GM23248 (cell line): ENCODE data around the gene ABLIM2. TPM values are rescaled to one million over a fixed set of nuclear protein-coding genes. Genes with fewer than 3 reads are reported as not detected.

Experiments
- DNase-seq: peaks from one replicate; pipeline ENCODE4 v3.0.0-alpha.2; 2015
- H2AFZ ChIP-seq: fragments of 200-600 bp; sonication (generic); 2 replicates; pipeline ENCODE4 v1.6.1; 2016; ENCODE audit warnings: antibody characterized with exemption
- H3F3A ChIP-seq: fragments of 200-600 bp; sonication (generic); 2 replicates; pipeline ENCODE4 v1.6.1; 2016; ENCODE audit warnings: mild to moderate bottlenecking, antibody characterized with exemption, mixed run types; ENCODE audit not compliant: insufficient read depth
- H3K27ac ChIP-seq: fragments of 200-600 bp; sonication (generic); 2 replicates; pipeline ENCODE4 v1.5.1; 2016; ENCODE audit warnings: mild to moderate bottlenecking
- H3K27me3 ChIP-seq: fragments of 200-600 bp; sonication (generic); replicated peaks from 2 replicates; pipeline ENCODE4 v1.6.1; 2016; ENCODE audit warnings: mild to moderate bottlenecking; ENCODE audit not compliant: insufficient read depth
- H3K36me3 ChIP-seq: fragments of 200-600 bp; sonication (generic); 2 replicates; pipeline ENCODE4 v1.6.1; 2016; ENCODE audit warnings: low read depth, mild to moderate bottlenecking
- H3K4me1 ChIP-seq: fragments of 200-600 bp; sonication (generic); 2 replicates; pipeline ENCODE4 v1.6.1; 2016; ENCODE audit warnings: mild to moderate bottlenecking; ENCODE audit not compliant: insufficient read depth
- H3K4me2 ChIP-seq: fragments of 200-600 bp; sonication (generic); one replicate; pipeline ENCODE4 v1.6.1; 2016; ENCODE audit warnings: mild to moderate bottlenecking; ENCODE audit not compliant: unreplicated experiment
- H3K4me3 ChIP-seq: fragments of 200-600 bp; sonication (generic); 2 replicates; pipeline ENCODE4 v1.5.1; 2016; ENCODE audit warnings: mild to moderate bottlenecking
- H3K79me2 ChIP-seq: fragments of 200-600 bp; sonication (generic); 2 replicates; pipeline ENCODE4 v1.6.1; 2016; ENCODE audit warnings: mild to moderate bottlenecking; ENCODE audit not compliant: insufficient read depth
- H3K9ac ChIP-seq: fragments of 200-600 bp; sonication (generic); 2 replicates; pipeline ENCODE4 v1.6.1; 2016; ENCODE audit warnings: mild to moderate bottlenecking
- H3K9me2 ChIP-seq: fragments of 200-600 bp; sonication (generic); 2 replicates; pipeline ENCODE4 v1.6.1; 2016; ENCODE audit warnings: mixed run types, mild to moderate bottlenecking, moderate library complexity; ENCODE audit not compliant: insufficient read depth
- H3K9me3 ChIP-seq: fragments of 200-600 bp; sonication (generic); one replicate; pipeline ENCODE4 v1.6.1; 2017; ENCODE audit warnings: low read depth
- H4K20me1 ChIP-seq: fragments of 200-600 bp; sonication (generic); 2 replicates; pipeline ENCODE4 v1.6.0; 2016; ENCODE audit not compliant: insufficient read depth
- EZH2 ChIP-seq: fragments of 200-600 bp; sonication (generic); IDR thresholded peaks from 2 replicates; pipeline ENCODE4 v1.6.1; 2018; ENCODE audit warnings: antibody characterized with exemption, mild to moderate bottlenecking; ENCODE audit not compliant: insufficient read depth, poor library complexity, severe bottlenecking
- EZH2phosphoT487 ChIP-seq: fragments of 200-600 bp; sonication (generic); IDR thresholded peaks from 2 replicates; pipeline ENCODE4 v1.6.1; 2018; ENCODE audit warnings: antibody characterized with exemption, moderate library complexity, mild to moderate bottlenecking, low read depth; ENCODE audit not compliant: insufficient read depth
- WGBS, 2 experiments: methylation state at CpG; one replicate each; pipeline ENCODE4 v1.1.6; 2015 to 2017; ENCODE audit warnings: low lambda C conversion rate in 2 of 2, low coverage in 1 of 2; ENCODE audit errors: missing lambda C conversion rate in 2 of 2; 5-methylcytosine and 5-hydroxymethylcytosine counted together
- in situ Hi-C: fragments of 300-500 bp; cut with MboI; formaldehyde crosslinking; loops from 2 replicates; pipeline ENCODE4 v1.15.0; 2020
- polyA plus RNA-seq: library from polyadenylated mRNA; unstranded; fragments of >200 nt; fragmentation: Nextera tagmentation; extraction: Ambion mirVana; gene quantifications from 2 replicates; pipeline ENCODE4 v1.2.1, GENCODE V29; 2016
- total RNA-seq: library from RNA; depleted of rRNA; stranded (reverse); fragments of >200 nt; shearing (Covaris generic); gene quantifications from 2 replicates; pipeline ENCODE4 v1.2.3, GENCODE V29; 2014

ABLIM2 gene
- total and polyA plus RNA-seq, 2 experiments from 2014 or later = not detected

DNA sequence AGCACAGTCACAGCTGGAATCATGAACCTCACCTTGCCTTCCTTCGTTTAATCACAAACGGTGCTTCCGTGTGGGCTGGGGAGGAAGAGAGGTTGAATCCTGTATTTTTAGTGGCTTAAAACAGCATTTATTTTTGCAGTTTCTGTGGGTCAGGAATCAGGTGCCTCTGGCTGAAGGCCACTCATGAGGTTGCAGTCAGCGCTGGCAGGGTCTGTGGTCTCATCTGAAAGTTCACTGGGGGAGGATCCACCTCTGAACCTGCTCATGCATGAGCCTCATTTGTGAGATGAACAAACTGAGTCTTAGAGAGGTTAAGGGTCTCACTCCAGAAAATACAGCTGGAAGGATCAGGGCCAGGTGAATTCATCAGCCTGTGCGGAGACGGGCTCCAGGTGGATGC is 17.1 kb upstream of the ABLIM2 start:
- Histone ChIP-seq H3K9me3 (no peaks in the 10 kb centered on the region), H3K27ac (no peak overlapping the region), H3K9ac (no peak overlapping the region), H3K36me3 (no peaks in the 10 kb centered on the region), H3K79me2 (no peaks in the 10 kb centered on the region), H3F3A (no peaks in the 10 kb centered on the region), H3K27me3 (peaks cover 11% of the 10 kb centered on the region; the same call in 1 of the 2 replicates), H3K4me2 (no peak overlapping the region), H2AFZ (no peak overlapping the region), H3K9me2 (no peaks in the 10 kb centered on the region), H3K4me1 (no peaks in the 10 kb centered on the region), H4K20me1 (no peaks in the 10 kb centered on the region), H3K4me3 (no peak overlapping the region)
- in situ Hi-C loops = no loop called here
- WGBS, 2 experiments = 76 to 79% methylated on average over 6 of the region's 6 CpGs
- no peak for DNase-seq
- TF ChIP-seq EZH2 (no peak), EZH2phosphoT487 (no peak)

DNA sequence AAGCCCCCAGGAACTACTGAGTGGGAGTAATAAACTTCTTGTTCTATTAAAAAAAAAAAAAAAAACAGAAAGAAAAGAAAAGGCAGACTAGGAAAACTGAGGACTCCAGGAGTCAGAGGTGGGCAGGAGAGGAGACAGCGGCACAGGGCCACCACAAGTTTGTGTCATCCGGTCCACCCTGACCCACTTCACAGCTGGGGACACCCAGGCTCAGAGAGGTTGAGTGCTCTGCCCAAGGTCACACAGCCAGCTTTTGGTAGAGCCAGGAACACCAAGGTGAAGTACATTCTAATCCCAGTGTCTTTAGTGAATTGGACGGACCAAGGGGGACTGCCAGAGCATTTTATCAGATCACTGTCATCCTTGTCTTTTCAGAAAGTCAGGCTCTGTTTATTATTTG is 16.4 kb upstream of the ABLIM2 start:
- Histone ChIP-seq H3K9me2 (no peaks in the 10 kb centered on the region), H3K9me3 (no peaks in the 10 kb centered on the region), H3F3A (no peaks in the 10 kb centered on the region), H2AFZ (no peak overlapping the region), H3K9ac (no peak overlapping the region), H3K4me1 (no peaks in the 10 kb centered on the region), H3K4me3 (no peak overlapping the region), H3K27me3 (peaks cover 14% of the 10 kb centered on the region; the same call in 1 of the 2 replicates), H3K36me3 (no peaks in the 10 kb centered on the region), H3K79me2 (no peaks in the 10 kb centered on the region), H3K4me2 (no peak overlapping the region), H4K20me1 (no peaks in the 10 kb centered on the region), H3K27ac (no peak overlapping the region)
- in situ Hi-C loops = no loop called here
- DNase-seq = no peak
- 49 to 53% methylated on average over 3 of the region's 3 CpGs for WGBS, 2 experiments
- TF ChIP-seq EZH2 = no peak
- no peak for TF ChIP-seq EZH2phosphoT487

DNA sequence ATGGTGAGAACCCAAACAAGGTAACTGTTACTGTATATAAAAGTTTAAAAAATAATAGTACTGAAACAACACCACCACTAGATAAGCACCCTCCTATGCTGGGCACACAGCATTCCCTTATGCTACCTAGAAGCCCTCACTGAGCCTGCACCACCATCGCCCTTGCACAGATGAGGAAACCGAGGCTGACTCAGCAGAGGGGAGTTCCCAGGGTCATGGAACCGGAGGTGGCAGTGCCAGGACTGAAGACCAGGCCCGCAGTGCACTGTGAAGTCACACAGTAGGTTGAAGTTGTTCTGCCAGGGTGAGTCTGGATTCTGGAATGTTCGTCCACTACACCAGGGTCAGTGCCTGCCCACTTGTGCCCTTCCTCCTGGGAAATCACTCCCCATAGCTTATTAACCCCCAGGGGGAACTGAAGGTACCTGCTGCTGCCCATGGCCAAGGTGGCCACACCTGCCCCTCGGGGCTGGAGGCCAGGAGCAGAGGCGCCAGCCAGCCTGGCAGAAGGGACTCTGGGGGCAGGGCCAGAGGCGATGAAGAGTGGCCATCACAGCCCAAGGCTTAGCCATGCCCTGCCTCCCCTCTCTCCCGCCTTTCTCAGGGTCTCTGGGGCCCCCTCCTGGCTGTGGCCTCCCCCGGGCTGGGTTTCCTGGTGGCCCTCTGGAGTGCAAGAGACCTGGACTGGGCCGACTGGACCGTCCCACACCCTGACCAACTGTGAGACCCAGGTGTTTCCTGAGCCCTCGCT is 15.1 kb upstream of the ABLIM2 start:
- Histone ChIP-seq H3K4me3 (no peak overlapping the region), H3F3A (no peaks in the 10 kb centered on the region), H4K20me1 (no peaks in the 10 kb centered on the region), H3K9ac (no peak overlapping the region), H2AFZ (no peak overlapping the region), H3K9me3 (no peaks in the 10 kb centered on the region), H3K9me2 (no peaks in the 10 kb centered on the region), H3K36me3 (no peaks in the 10 kb centered on the region), H3K79me2 (no peaks in the 10 kb centered on the region), H3K4me2 (no peak overlapping the region), H3K27ac (no peak overlapping the region), H3K4me1 (no peaks in the 10 kb centered on the region), H3K27me3 (peaks cover 14% of the 10 kb centered on the region; the same call in 1 of the 2 replicates)
- 55% methylated on average over 13 of the region's 13 CpGs for WGBS, 2 experiments
- TF ChIP-seq EZH2phosphoT487 = no peak
- no peak for TF ChIP-seq EZH2
- in situ Hi-C loops = no loop called here
- DNase-seq = no peak

DNA sequence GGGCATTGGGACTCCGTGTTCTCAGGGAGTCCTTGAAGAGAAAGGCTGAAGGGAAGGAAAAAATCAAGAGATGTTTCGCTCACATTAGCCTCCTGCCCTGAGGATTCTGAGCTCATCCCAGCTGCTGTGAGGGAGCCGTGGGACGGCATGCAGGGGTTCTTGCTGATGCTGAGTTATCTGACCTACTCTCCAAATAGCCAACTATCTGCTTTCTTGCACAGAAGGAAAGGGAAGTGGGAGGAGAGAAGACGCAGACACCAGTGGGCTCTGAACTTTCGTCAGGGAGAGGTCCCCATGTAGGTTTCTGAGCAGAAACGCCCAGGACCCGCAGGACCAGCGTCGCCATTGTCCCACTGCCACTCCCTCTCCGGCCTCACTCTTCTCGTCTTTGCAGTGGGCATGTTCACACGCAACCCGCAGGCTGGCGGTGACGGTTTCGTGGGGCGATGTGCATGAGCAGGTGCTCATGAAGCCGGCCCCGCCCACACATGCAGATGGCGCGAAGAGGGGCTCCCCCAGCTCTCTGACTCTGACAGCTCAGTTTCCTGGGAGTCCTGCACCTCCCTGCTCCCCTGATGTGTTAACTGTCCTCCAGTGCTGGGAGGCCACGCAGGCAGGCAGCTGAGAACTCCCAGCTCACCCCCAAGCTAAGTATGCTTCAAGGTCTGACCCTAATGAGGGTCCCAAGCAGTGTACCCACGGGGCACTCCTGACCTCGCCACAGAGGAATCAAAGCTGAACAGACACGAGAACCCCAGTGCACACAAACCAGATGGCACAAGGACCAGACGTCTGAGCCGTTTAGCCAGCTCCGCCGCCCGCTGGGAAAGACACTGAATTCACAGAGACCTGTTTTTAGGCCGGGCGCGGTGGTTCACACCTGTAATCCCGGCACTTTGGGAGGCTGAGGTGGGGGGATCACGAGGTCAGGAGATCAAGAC is 13.6 kb upstream of the ABLIM2 start:
- H3K9me2 ChIP-seq = no peaks in the 10 kb centered on the region
- no peaks in the 10 kb centered on the region for H3K79me2 ChIP-seq
- no peaks in the 10 kb centered on the region for H3F3A ChIP-seq
- H3K27me3 ChIP-seq = peaks cover 18% of the 10 kb centered on the region; the same call in 1 of the 2 replicates
- TF ChIP-seq EZH2phosphoT487 (no peak), EZH2 (no peak)
- H3K4me2 ChIP-seq = no peak overlapping the region
- no peaks in the 10 kb centered on the region for H4K20me1 ChIP-seq
- H3K4me1 ChIP-seq = no peaks in the 10 kb centered on the region
- DNase-seq = no peak
- in situ Hi-C loops = no loop called here
- no peak overlapping the region for H2AFZ ChIP-seq
- no peak overlapping the region for H3K4me3 ChIP-seq
- no peak overlapping the region for H3K9ac ChIP-seq
- WGBS, 2 experiments = 59 to 65% methylated on average over 35 to 36 of the region's 36 CpGs
- H3K9me3 ChIP-seq = no peaks in the 10 kb centered on the region
- no peaks in the 10 kb centered on the region for H3K36me3 ChIP-seq
- no peak overlapping the region for H3K27ac ChIP-seq
